ENCODE results near the gene PDGFB. TPM values are rescaled to one million over a fixed set of nuclear protein-coding genes. Genes with fewer than 3 reads are reported as not detected.

Gene PDGFB
- total and polyA plus RNA-seq, 9 of the 15 experiments (the other 6 are each of a cell fraction or from before 2014, with no cell fraction given): 0.07 to 4.0 (median 0.48) TPM; not detected in 1

- TF ChIP-seq ARID3A (IDR thresholded peaks at IDR 0.05; ENCODE audit: borderline replicate concordance, low read depth, low read length): no peak
- TF ChIP-seq SMAD4 (CRISPR knock-in tag; conservative IDR thresholded peaks at IDR 0.05): no peak
- TF ChIP-seq DMBX1 (CRISPR knock-in tag; IDR thresholded peaks at IDR 0.05; ENCODE audit: borderline replicate concordance): no peak
- TF ChIP-seq ZNF408 (CRISPR knock-in tag; IDR thresholded peaks at IDR 0.05; ENCODE audit: low read depth): no peak
These were observed 67.4 kb downstream of the PDGFB start (continued) for GRCh38 chr22:39177456-39177775.

GRCh38 chr22:39176714-39177455 lies 67.9 kb downstream of the PDGFB start:
- no peak overlapping the region for H2AFZ ChIP-seq (ENCODE audit: low read depth, low read length)
- BruUV-seq (replicated peaks): no TSS peak

More at GRCh38 chr22:39176714-39177455, 67.9 kb downstream of the PDGFB start:
- H3K79me2 ChIP-seq (ENCODE audit: control insufficient read depth, insufficient read depth, low read length): no peaks in the 10 kb centered on the region
- peaks cover 13 to 33% of the 10 kb centered on the region in 2 experiments; a peak in 4 of 5 replicates for H3K4me1 ChIP-seq (replicated peaks in 1 of 2; ENCODE audit: control insufficient read depth in 2 of 2, insufficient read depth in 2 of 2, low read length in 2 of 2)
- in situ Hi-C loops (cut with MboI) (loop anchor here (10.0 kb wide), 1 partner anchor 328 kb away; the partner anchor contains the start of gene MIEF1), intact Hi-C loops (cut with micrococcal nuclease) (loop anchor here (10.0 kb wide), 1 partner anchor 348 kb away; the partner anchor contains the start of gene ATF4)
- H3K4me3 ChIP-seq: no peak overlapping the region
- H3K36me3 ChIP-seq (ENCODE audit: control insufficient read depth, insufficient read depth, low read length): no peaks in the 10 kb centered on the region
- no peaks in the 10 kb centered on the region for H3K9me1 ChIP-seq (ENCODE audit: control insufficient read depth, insufficient read depth, low read length)
- H3K9me3 ChIP-seq (replicated peaks; ENCODE audit: control insufficient read depth, insufficient read depth, low read depth, low read length): no peaks in the 10 kb centered on the region
- TF ChIP-seq ZNF354B (CRISPR knock-in tag; IDR thresholded peaks at IDR 0.05) (no peak), ZNF232 (CRISPR knock-in tag; IDR thresholded peaks at IDR 0.05) (no peak), PCBP1 (IDR thresholded peaks at IDR 0.05; ENCODE audit: low read depth, low read length, poor library complexity, severe bottlenecking) (no peak)
- H3K9ac ChIP-seq (ENCODE audit: insufficient read depth in 1 of 2, low read depth in 2 of 2, low read length in 2 of 2): peak overlapping the region in 1 of 2 experiments; percentile 64; a peak in 2 of 4 replicates
- ATAC-seq: no peak
- H3K27me3 ChIP-seq (ENCODE audit: control insufficient read depth in 2 of 2, insufficient read depth in 2 of 2, low read length in 2 of 2): no peaks in the 10 kb centered on the region
- no peak for FAIRE-seq
- H3K4me2 ChIP-seq (ENCODE audit: insufficient read depth, low read length): no peak overlapping the region
- DNase-seq (ENCODE audit: extremely low read depth in 1 of 4, low spot score in 3 of 4): no peak
- H3K27ac ChIP-seq (ENCODE audit: extremely low read depth, low read depth, low read length): no peak overlapping the region
- no peaks in the 10 kb centered on the region for H4K20me1 ChIP-seq (replicated peaks; ENCODE audit: control insufficient read depth, insufficient read depth, low read length)
- ChIA-PET CTCF (ENCODE audit: low intra/inter-chr PET ratio) (no interaction called here), POLR2A (interaction anchor here (0.6 to 1.0 kb wide), 3 partner anchors 13 to 142 kb away, joined by 3 to 4 read pairs (median 3); no protein-coding TSS in a partner anchor)
- 37% methylated on average over 9 of the region's 14 CpGs for WGBS (ENCODE audit: insufficient coverage, low coverage, missing lambda C conversion rate)

All from K562 (cell line).